Endometrial microvascular endothelial cells (primary cell): ENCODE results near the gene ADAMTS5. TPM values are rescaled to one million over a fixed set of nuclear protein-coding genes. Genes with fewer than 3 reads are reported as not detected.

Experiments
- in situ Hi-C: cut with HindIII; loops from 2 replicates; pipeline ENCODE4 v1.10.0; 2017; ENCODE audit warnings: low sequenced_read_pairs, low pct_unique_long_range_greater_than_20kb; ENCODE audit errors: inconsistent ontology term
- total RNA-seq: library from RNA; depleted of rRNA; stranded (reverse); fragments of >200 nt; gene quantifications from one replicate; pipeline ENCODE4 v1.2.3, GENCODE V29; 2015; ENCODE audit errors: inconsistent ontology term

ADAMTS5 gene
- 0.28 TPM for total RNA-seq

- in situ Hi-C loops, result no loop called here
These were observed at the start of gene ADAMTS5 for GRCh38 chr21:26967062-26967913. Gene ADAMTS5, minus strand, starts transcription at chr21:26967088. Its CDS starts 697 bp downstream, at chr21:26966391.

GRCh38 chr21:27001526-27001925, 34.6 kb upstream of the ADAMTS5 start:
- in situ Hi-C loops, result no loop called here

GRCh38 chr21:26983576-26983975, 16.7 kb upstream of the ADAMTS5 start:
- in situ Hi-C loops, result no loop called here

- in situ Hi-C loops, result no loop called here
These were observed 15.9 kb upstream of the ADAMTS5 start for GRCh38 chr21:26982767-26983166.

- in situ Hi-C loops, result no loop called here
These were observed 10.9 kb upstream of the ADAMTS5 start for GRCh38 chr21:26977746-26978145.

- in situ Hi-C loops, result no loop called here
These were observed 6.3 kb upstream of the ADAMTS5 start for GRCh38 chr21:26973226-26973625.

- in situ Hi-C loops, result no loop called here
These were observed 5.3 kb upstream of the ADAMTS5 start for GRCh38 chr21:26972192-26972591.

- in situ Hi-C loops, result no loop called here
These were observed 3.3 kb upstream of the ADAMTS5 start for GRCh38 chr21:26969971-26970725.

GRCh38 chr21:26966649-26967061, 233 bp downstream of the ADAMTS5 start:
- in situ Hi-C loops, result no loop called here

GRCh38 chr21:26965907-26966581, 844 bp downstream of the ADAMTS5 start:
- in situ Hi-C loops, result no loop called here

- in situ Hi-C loops, result no loop called here
These were observed 1.6 kb downstream of the ADAMTS5 start for GRCh38 chr21:26965040-26965906.

GRCh38 chr21:26964170-26964778, 2.6 kb downstream of the ADAMTS5 start:
- in situ Hi-C loops, result no loop called here

GRCh38 chr21:26962621-26963181, 4.2 kb downstream of the ADAMTS5 start:
- in situ Hi-C loops, result no loop called here

GRCh38 chr21:26961698-26962097, 5.2 kb downstream of the ADAMTS5 start:
- in situ Hi-C loops, result no loop called here

GRCh38 chr21:26958788-26959187, 8.1 kb downstream of the ADAMTS5 start:
- in situ Hi-C loops, result no loop called here

- in situ Hi-C loops, result no loop called here
These were observed 10.1 kb downstream of the ADAMTS5 start for GRCh38 chr21:26956813-26957212.

GRCh38 chr21:26956216-26956615, 10.7 kb downstream of the ADAMTS5 start:
- in situ Hi-C loops, result no loop called here

GRCh38 chr21:26954662-26955121, 12.2 kb downstream of the ADAMTS5 start:
- in situ Hi-C loops, result no loop called here
